K562 (cell line): ENCODE results near the gene KHSRP. TPM values are rescaled to one million over a fixed set of nuclear protein-coding genes. Genes with fewer than 3 reads are reported as not detected.

Source experiments
- ATAC-seq: fragments of 200-7000 bp; cut with Tn5 transposase; 3 replicates; pipeline ENCODE4 v1.9.1; 2020; ENCODE audit warnings: moderate library complexity
- BruUV-seq: library from RNA; stranded (reverse); fragments of 400-500 nt; replicated peaks from 2 replicates; lab custom pipeline; 2021; lab: Mats Ljungman, UMichigan
- CTCF ChIA-PET: fragments of 300-600 bp; formaldehyde crosslinking; extraction: SDS; loops from one replicate; lab custom pipeline; 2021; ENCODE audit warnings: low intra/inter-chr PET ratio; lab: Yijun Ruan, JAX
- POLR2A ChIA-PET: fragments of 300-600, 350-650 bp; sonication (Branson Sonifier 250); formaldehyde crosslinking; extraction: SDS; loops from one replicate; lab custom pipeline; 2021; ENCODE audit warnings: antibody characterized with exemption, inconsistent platforms; lab: Yijun Ruan, JAX
- DNase-seq, 4 experiments: peaks; one replicate each; pipeline versions ENCODE4 v3.0.0 to v3.0.0-alpha.2; 2011 to 2018; ENCODE audit warnings: low spot score in 3 of 4, mixed read lengths in 3 of 4; ENCODE audit errors: extremely low read depth in 1 of 4
- FAIRE-seq: peaks from 2 replicates; lab custom pipeline; 2011; peaks lifted over from hg19 to GRCh38; lab: Jason Lieb, UNC
- H2AFZ ChIP-seq: 2 replicates; pipeline ENCODE4 v1.6.0; 2011; ENCODE audit warnings: low read depth, low read length, control low read depth, inconsistent platforms
- H3K27ac ChIP-seq: fragments of 200-600 bp; 3 replicates; pipeline ENCODE4 v1.8.0; 2011; ENCODE audit warnings: low read depth, mild to moderate bottlenecking, control low read depth, inconsistent platforms, low read length, moderate library complexity, mixed read lengths; ENCODE audit errors: extremely low read depth
- H3K27me3 ChIP-seq, 2 experiments: fragments of 300-600 bp in 1 of 2; 2 replicates in 1 of 2; 3 replicates in 1 of 2; pipeline versions ENCODE4 v1.6.0 to v1.8.0; 2011; ENCODE audit warnings: inconsistent platforms in 2 of 2, low read length in 2 of 2, mild to moderate bottlenecking in 1 of 2, mixed read lengths in 1 of 2, moderate library complexity in 1 of 2; ENCODE audit not compliant: control insufficient read depth in 2 of 2, insufficient read depth in 2 of 2
- H3K36me3 ChIP-seq: fragments of 300-600 bp; 3 replicates; pipeline ENCODE4 v1.8.0; 2011; ENCODE audit warnings: mild to moderate bottlenecking, low read length, inconsistent platforms; ENCODE audit not compliant: control insufficient read depth, insufficient read depth
- H3K4me1 ChIP-seq, 2 experiments: fragments of 200-600 bp in 1 of 2; replicated peaks in 1 of 2; 2 replicates in 1 of 2; 3 replicates in 1 of 2; pipeline versions ENCODE4 v1.5.1 to v1.8.0; 2011; ENCODE audit warnings: inconsistent platforms in 2 of 2, low read length in 2 of 2, mild to moderate bottlenecking in 1 of 2, mixed read lengths in 1 of 2, moderate library complexity in 1 of 2; ENCODE audit not compliant: control insufficient read depth in 2 of 2, insufficient read depth in 2 of 2
- H3K4me2 ChIP-seq: 2 replicates; pipeline ENCODE4 v1.6.1; 2011; ENCODE audit warnings: low read length, control low read depth, inconsistent platforms, mixed read lengths; ENCODE audit not compliant: insufficient read depth
- H3K4me3 ChIP-seq: fragments of 200-600 bp; sonication (generic), shearing (Covaris generic); 2 replicates; pipeline ENCODE4 v1.5.1; 2016; ENCODE audit warnings: control low read depth, inconsistent platforms
- H3K79me2 ChIP-seq: fragments of 200-600 bp; 3 replicates; pipeline ENCODE4 v1.8.0; 2011; ENCODE audit warnings: low read length, inconsistent platforms; ENCODE audit not compliant: control insufficient read depth, insufficient read depth
- H3K9ac ChIP-seq, 2 experiments: 2 replicates each; pipeline versions ENCODE4 v1.6.0 to v1.6.1; 2011; ENCODE audit warnings: low read depth in 2 of 2, low read length in 2 of 2, control low read depth in 1 of 2, inconsistent platforms in 1 of 2, mild to moderate bottlenecking in 1 of 2, mixed read lengths in 1 of 2; ENCODE audit not compliant: insufficient read depth in 1 of 2
- H3K9me1 ChIP-seq: one replicate; pipeline ENCODE4 v1.6.0; 2011; ENCODE audit warnings: inconsistent platforms, mild to moderate bottlenecking, low read length, moderate library complexity; ENCODE audit not compliant: control insufficient read depth, insufficient read depth
- H3K9me3 ChIP-seq: replicated peaks from 2 replicates; pipeline ENCODE4 v1.5.1; 2011; ENCODE audit warnings: low read depth, low read length, inconsistent platforms; ENCODE audit not compliant: control insufficient read depth, insufficient read depth
- H4K20me1 ChIP-seq: replicated peaks from 2 replicates; pipeline ENCODE4 v1.6.1; 2011; ENCODE audit warnings: low read length, inconsistent platforms, mixed read lengths; ENCODE audit not compliant: control insufficient read depth, insufficient read depth
- CBFB ChIP-seq: sonication (generic); formaldehyde crosslinking; IDR thresholded peaks from 2 replicates; pipeline ENCODE4 v1.4.0; 2020; ENCODE audit warnings: mild to moderate bottlenecking, missing genetic modification reagents
- CEBPZ ChIP-seq: fragments of 150-350 bp; IDR thresholded peaks from 2 replicates; pipeline ENCODE4 v1.6.1; 2014; ENCODE audit warnings: low read depth, mild to moderate bottlenecking, low read length, borderline replicate concordance
- CTCF ChIP-seq, 3 experiments: IDR thresholded peaks in 2 of 3; conservative IDR thresholded peaks in 1 of 3; 2 replicates each; pipeline ENCODE4 v1.5.1; 2011 to 2012; ENCODE audit warnings: low read length in 3 of 3, mild to moderate bottlenecking in 3 of 3, control low read depth in 2 of 3, improper control_type of control experiment in 1 of 3, inconsistent platforms in 1 of 3, low read depth in 1 of 3, mixed read lengths in 1 of 3, moderate library complexity in 1 of 3; ENCODE audit not compliant: insufficient read depth in 2 of 3
- HDAC3 ChIP-seq: fragments of 450-650 bp; IDR thresholded peaks from 2 replicates; pipeline ENCODE4 v1.6.1; 2018; ENCODE audit warnings: borderline replicate concordance, mild to moderate bottlenecking, moderate library complexity; ENCODE audit not compliant: partially characterized antibody
- IFI16 ChIP-seq: fragments of 250-450 bp; sonication (Bioruptor Pico); IDR thresholded peaks from 2 replicates; pipeline ENCODE4 v2.1.2; 2022; ENCODE audit warnings: mild to moderate bottlenecking, inconsistent platforms
- MAFK ChIP-seq: IDR thresholded peaks from 2 replicates; pipeline ENCODE4 v1.6.1; 2011; ENCODE audit warnings: low read length, improper control_type of control experiment
- RBFOX2 ChIP-seq: fragments of 200-400 bp; formaldehyde crosslinking; IDR thresholded peaks from 2 replicates; pipeline ENCODE4 v1.6.1; 2017; ENCODE audit warnings: low read depth, mild to moderate bottlenecking, low read length, moderate library complexity
- SMARCE1 ChIP-seq: fragments of 450-650 bp; IDR thresholded peaks from 2 replicates; pipeline ENCODE4 v1.7.1; 2016; ENCODE audit warnings: mild to moderate bottlenecking
- ZBTB7A ChIP-seq: IDR thresholded peaks from 2 replicates; pipeline ENCODE4 v1.6.1; 2011; ENCODE audit warnings: low read depth, mild to moderate bottlenecking, low read length, moderate library complexity, borderline replicate concordance; ENCODE audit not compliant: control insufficient read depth
- ZFX ChIP-seq: sonication (generic); formaldehyde crosslinking; IDR thresholded peaks from 2 replicates; pipeline ENCODE4 v1.8.0; 2022; ENCODE audit warnings: mild to moderate bottlenecking, missing genetic modification reagents, moderate library complexity
- ZNF121 ChIP-seq: sonication (generic); formaldehyde crosslinking; conservative IDR thresholded peaks from 2 replicates; pipeline ENCODE4 v1.8.0; 2022; ENCODE audit warnings: missing genetic modification reagents
- WGBS: fragments of 100-300 bp; shearing (Covaris generic); methylation state at CpG from one replicate; pipeline ENCODE4 v1.1.6; 2016; ENCODE audit warnings: low coverage, mixed read lengths; ENCODE audit not compliant: insufficient coverage; ENCODE audit errors: missing lambda C conversion rate; 5-methylcytosine and 5-hydroxymethylcytosine counted together
- in situ Hi-C: fragments of 300-500 bp; cut with MboI; formaldehyde crosslinking; loops from 4 replicates; pipeline ENCODE4 v1.15.0; 2018; ENCODE audit warnings: inconsistent platforms, mixed read lengths
- intact Hi-C: fragments of 100-400 bp; cut with micrococcal nuclease; formaldehyde crosslinking; loops from 2 replicates; pipeline ENCODE4 v1.14.2; 2022
- polyA plus RNA-seq, 8 experiments: library from polyadenylated mRNA; depleted of rRNA in 4 of 8; stranded (reverse) in 5 of 8; unstranded in 3 of 8; fragments of >200 nt; fragmentation: Nextera tagmentation in 2 of 8; fragmentation: Illumina TruSeq in 1 of 8; extraction: Ambion mirVana in 2 of 8; extraction: Trizol in 1 of 8; gene quantifications; 2 replicates each; pipeline versions ENCODE4 v1.2.1 to v1.2.3, GENCODE V29; 2011 to 2014; ENCODE audit warnings: inconsistent platforms in 1 of 8, missing spikeins in 1 of 8
- total RNA-seq, 7 experiments: library from RNA; depleted of rRNA in 6 of 7; stranded (reverse); fragments of >200 nt in 6 of 7; fragmentation: Illumina TruSeq in 2 of 7; extraction: Trizol in 2 of 7; gene quantifications; 2 replicates each; pipeline versions ENCODE4 v1.2.1 to v1.2.3, GENCODE V29; 2011 to 2021; ENCODE audit warnings: low replicate concordance in 1 of 7
- TF ChIP-seq, protein P1 (sequence below): fragments of 450-650 bp; formaldehyde crosslinking; IDR thresholded peaks from 2 replicates; pipeline ENCODE4 v1.4.0; 2022; ENCODE audit warnings: missing genetic modification characterization
- TF ChIP-seq, protein P2 (sequence below): sonication (generic); formaldehyde crosslinking; IDR thresholded peaks from 2 replicates; pipeline ENCODE4 v1.8.0; 2022; ENCODE audit warnings: missing genetic modification reagents, mild to moderate bottlenecking, moderate library complexity, borderline replicate concordance

The KHSRP gene
- total and polyA plus RNA-seq, 9 of the 15 experiments (the other 6 are each of a cell fraction or from before 2014, with no cell fraction given), result 4.2 to 564 (median 139) TPM

DNA sequence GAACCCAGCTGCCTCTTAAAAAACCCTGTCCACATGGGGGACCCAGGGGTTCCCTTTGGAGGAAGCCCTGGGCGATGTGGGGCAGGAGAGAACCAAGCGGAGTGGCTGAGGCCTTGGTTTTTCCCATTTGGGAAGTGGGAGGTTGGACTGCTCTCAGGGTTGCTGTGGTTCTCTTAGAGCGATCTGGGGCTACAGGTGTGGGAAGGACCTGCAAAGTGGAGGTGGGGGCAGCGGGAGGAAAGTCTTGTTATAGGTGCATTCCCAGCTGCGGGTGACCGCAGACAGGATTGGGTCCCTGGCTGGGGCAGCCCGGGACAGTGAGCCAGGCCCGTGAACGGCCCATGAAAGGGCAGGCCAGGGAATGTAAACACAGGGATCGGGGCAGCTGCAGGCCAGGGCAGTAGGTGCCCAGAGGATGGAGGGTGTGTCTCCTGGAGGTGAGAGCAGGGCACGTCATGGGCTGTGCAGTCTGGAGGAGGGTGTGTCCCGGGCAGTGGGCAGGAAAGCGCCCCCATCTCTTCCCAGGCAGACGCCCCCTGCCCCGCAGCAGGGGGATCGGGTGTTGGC lies 34.2 kb upstream of the KHSRP start:
- Histone ChIP-seq H4K20me1 (no peaks in the 10 kb centered on the region), H3K79me2 (peaks cover 17% of the 10 kb centered on the region), H3K4me1 (peaks cover 18 to 28% of the 10 kb centered on the region in 2 experiments; a peak in 4 of 5 replicates), H3K27me3 (no peaks in the 10 kb centered on the region), H2AFZ (peak overlapping the region; percentile 56; the same call in 1 of the 2 replicates), H3K27ac (peak overlapping the region; percentile 81), H3K9ac (peak overlapping the region; percentile 71 to 89), H3K4me3 (peak overlapping the region; percentile 77), H3K4me2 (peak overlapping the region; percentile 95), H3K9me3 (peaks cover 19% of the 10 kb centered on the region), H3K36me3 (peaks cover 37% of the 10 kb centered on the region; the same call in 2 of the 3 replicates), H3K9me1 (no peaks in the 10 kb centered on the region)
- peak; percentile 10 for ATAC-seq
- peak in 2 of 4 experiments; percentile 25 to 44 for DNase-seq
- no TSS peak for BruUV-seq
- in situ Hi-C loops, result no loop called here
- 31% methylated on average over 11 of the region's 16 CpGs for WGBS
- CTCF ChIA-PET, result no interaction called here
- intact Hi-C loops, result no loop called here
- POLR2A ChIA-PET, result interaction anchor here (0.6 to 1.2 kb wide), 3 partner anchors 11 to 21 kb away, joined by 3 to 4 read pairs (median 3); no protein-coding TSS in a partner anchor
- FAIRE-seq, result no peak
- TF ChIP-seq CTCF (IDR thresholded peaks at IDR 0.05 in 2 of 3, conservative IDR thresholded peaks at IDR 0.05 in 1 of 3; ENCODE audit: insufficient read depth in 2 of 3, low read depth in 1 of 3, low read length in 3 of 3) (no peak), ZNF121 (CRISPR knock-in tag) (peak; percentile 79), SMARCE1 (no peak), ZBTB7A (0 out of 2 replicates have a peak, but pooled peaks have one; percentile 23), IFI16 (CRISPR knock-in tag) (no peak), ZFX (peak; percentile 74), MAFK (no peak), CEBPZ (no peak), HDAC3 (no peak), CBFB (no peak), RBFOX2 (peak; percentile 56; the same call in 1 of the 2 replicates)
- TF ChIP-seq, protein P1, sequence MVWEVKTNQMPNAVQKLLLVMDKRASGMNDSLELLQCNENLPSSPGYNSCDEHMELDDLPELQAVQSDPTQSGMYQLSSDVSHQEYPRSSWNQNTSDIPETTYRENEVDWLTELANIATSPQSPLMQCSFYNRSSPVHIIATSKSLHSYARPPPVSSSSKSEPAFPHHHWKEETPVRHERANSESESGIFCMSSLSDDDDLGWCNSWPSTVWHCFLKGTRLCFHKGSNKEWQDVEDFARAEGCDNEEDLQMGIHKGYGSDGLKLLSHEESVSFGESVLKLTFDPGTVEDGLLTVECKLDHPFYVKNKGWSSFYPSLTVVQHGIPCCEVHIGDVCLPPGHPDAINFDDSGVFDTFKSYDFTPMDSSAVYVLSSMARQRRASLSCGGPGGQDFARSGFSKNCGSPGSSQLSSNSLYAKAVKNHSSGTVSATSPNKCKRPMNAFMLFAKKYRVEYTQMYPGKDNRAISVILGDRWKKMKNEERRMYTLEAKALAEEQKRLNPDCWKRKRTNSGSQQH (CRISPR knock-in tag), result no peak
- TF ChIP-seq, protein P2, sequence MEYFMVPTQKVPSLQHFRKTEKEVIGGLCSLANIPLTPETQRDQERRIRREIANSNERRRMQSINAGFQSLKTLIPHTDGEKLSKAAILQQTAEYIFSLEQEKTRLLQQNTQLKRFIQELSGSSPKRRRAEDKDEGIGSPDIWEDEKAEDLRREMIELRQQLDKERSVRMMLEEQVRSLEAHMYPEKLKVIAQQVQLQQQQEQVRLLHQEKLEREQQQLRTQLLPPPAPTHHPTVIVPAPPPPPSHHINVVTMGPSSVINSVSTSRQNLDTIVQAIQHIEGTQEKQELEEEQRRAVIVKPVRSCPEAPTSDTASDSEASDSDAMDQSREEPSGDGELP (CRISPR knock-in tag), result peak; percentile 42; the same call in 1 of the 2 replicates
